HG02885 (cell line): ENCODE measurements around the gene EPHB1.
"Not testable (repeated sequence)": the region's sequence is repeated elsewhere in the genome, so short reads cannot be mapped to it uniquely, and the experiment has no call there.

Source experiments
- ATAC-seq: cut with Tn5 transposase; IDR thresholded peaks from one replicate; pipeline ENCODE4 v1.9.1; 2021; ENCODE audit warnings: mild to moderate bottlenecking; ENCODE audit not compliant: unreplicated experiment, poor library complexity

Gene EPHB1

GRCh38 chr3:134775831-134776230 is 19.2 kb upstream of the EPHB1 start:
- no peak for ATAC-seq

GRCh38 chr3:134776518-134776917 is 18.5 kb upstream of the EPHB1 start:
- no peak for ATAC-seq

DNA sequence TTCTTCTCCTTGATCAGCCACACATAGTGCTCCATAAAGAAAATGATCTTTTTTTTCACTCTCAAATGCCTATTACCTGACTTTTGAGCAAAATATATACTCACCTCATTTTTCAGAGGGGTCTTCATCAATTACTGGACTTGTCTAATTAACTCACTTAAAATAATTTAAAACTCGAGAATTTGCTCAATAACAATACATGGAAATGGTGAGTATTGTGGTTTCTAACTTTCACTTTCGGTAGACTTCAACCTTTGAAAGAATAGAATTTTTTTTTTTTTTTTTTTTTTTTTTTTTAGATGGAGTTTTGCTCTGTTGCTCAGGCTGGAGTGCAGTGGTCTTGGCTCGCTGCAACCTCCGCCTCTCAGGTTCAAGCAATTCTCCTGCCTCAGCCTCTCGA is 17.7 kb upstream of the EPHB1 start:
- ATAC-seq = no peak

DNA sequence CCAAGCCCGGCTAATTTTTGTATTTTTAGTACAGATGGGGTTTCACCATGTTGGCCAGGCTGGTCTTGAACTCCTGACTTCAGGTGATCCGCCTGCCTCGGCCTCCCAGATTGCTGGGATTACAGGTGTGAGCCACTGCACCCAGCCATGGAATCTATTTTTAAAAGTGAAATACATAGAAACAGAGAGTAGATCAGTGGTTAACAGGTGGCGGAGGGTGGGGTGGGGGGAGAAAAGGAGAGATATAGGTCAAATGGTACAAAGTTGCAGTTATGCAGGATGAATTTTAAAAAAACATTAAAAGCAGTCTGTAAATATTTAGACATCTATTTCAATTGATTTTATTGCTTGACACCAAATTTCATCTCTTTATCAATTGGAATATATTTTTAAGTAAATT is 6.8 kb upstream of the EPHB1 start:
- ATAC-seq = not testable (repeated sequence)

- no peak for ATAC-seq
Observed at GRCh38 chr3:134790065-134790464, 5.0 kb upstream of the EPHB1 start.

- ATAC-seq = no peak
Observed at GRCh38 chr3:134791992-134792391, 3.1 kb upstream of the EPHB1 start.

GRCh38 chr3:134792700-134793099 is 2.4 kb upstream of the EPHB1 start:
- no peak for ATAC-seq

- ATAC-seq = no peak
Observed at GRCh38 chr3:134793562-134793961, 1.5 kb upstream of the EPHB1 start.

GRCh38 chr3:134794323-134794722 is 737 bp upstream of the EPHB1 start:
- ATAC-seq = no peak

DNA sequence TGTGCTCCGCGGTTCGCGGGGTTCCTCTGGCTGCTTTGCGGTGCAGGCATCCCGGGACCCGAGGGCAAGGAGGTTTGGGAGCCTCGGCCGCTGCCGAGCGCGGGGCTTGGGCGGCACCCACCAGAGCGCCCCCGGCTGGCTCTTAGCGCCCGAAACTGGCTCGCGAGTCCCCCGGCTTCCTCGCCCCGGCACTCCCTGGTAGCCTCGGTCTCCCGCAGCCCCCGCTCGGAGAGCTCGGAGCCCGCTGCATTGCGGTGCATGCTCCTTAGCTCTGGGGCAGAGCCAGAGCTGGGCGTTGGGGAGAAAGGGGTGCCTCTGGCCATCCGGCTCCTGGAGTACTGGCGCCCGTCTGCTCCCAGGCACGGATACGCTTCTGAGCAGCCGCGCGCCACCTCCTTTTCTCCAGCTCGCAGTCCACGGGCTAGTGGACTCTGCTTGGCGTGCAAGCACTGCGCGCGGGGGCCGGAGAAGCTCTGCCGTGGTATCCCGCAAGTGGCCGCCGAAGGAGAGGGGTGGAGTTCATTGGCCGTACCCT is 753 bp downstream of the EPHB1 start:
- peak; percentile 3 for ATAC-seq

DNA sequence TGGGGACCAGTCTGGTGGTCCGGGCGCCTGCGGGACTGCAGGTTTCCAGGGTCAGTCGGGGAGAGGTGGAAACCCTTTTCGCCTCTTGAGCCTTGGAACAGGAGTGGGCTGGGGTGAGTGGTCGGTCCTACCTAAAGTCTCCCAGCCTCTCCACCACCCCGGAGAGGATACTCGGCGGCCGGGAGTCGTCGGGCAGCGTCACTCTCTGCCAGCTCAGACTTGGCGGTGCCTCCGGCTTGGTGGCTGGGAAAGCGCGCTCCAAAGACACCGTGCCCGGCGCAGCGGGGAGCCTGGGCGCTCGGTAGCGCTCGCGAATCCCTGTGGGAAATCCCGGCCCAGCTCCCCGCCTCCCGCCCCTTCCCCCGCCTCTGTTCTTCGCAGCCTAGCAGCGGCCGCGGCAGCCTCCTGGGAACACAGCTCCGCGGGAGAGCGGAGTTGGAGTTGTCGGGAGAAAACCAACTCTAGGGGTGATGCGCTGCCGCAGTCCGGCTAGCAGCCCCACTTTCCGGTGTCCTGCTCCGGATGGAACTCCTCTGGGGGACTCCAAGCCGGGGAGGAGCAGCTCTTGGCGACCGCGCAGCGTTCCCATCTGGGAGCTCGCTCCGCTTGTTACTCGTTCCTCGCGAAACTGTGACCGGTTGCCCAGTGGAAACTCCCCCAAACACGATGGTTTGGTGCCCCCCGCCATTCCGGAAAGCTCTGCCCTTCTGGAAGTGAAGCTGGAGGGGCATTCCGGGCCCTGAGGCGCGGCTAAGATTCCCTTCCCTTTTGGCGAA is 1.4 kb downstream of the EPHB1 start:
- ATAC-seq = no peak

- no peak for ATAC-seq
Observed at GRCh38 chr3:134797057-134797740, 2.1 kb downstream of the EPHB1 start.

GRCh38 chr3:134797741-134798451 is 2.8 kb downstream of the EPHB1 start:
- no peak for ATAC-seq

DNA sequence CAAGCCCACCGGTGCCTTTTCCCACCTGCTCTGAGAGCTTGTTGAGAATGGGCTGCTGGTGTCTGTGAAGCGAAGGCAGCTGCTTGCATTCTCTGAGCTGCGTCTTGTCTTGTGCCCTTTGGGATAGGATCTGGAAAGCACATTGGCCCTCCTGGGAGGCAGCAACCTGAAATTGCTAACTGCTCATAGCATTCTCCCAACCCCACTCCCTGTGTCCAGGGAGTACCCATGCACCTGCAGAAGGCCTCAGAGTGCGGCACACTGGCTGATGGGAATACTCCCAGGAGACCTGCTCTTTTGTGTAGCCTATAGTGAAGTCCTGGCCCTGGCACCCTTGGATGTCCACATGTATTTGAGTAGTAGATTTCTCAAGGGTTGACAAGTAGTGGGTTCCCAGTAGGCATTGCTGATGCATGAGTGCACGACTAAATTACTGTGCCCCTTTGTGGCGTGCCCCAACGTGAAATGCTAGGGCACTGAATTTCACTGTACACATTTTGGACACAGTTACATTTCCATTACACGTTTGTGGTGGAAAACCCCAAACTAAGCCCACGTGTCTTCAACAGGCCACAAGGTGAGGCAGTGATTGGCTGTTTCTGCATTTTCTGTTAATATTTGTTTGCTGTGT is 3.7 kb downstream of the EPHB1 start:
- ATAC-seq = no peak

DNA sequence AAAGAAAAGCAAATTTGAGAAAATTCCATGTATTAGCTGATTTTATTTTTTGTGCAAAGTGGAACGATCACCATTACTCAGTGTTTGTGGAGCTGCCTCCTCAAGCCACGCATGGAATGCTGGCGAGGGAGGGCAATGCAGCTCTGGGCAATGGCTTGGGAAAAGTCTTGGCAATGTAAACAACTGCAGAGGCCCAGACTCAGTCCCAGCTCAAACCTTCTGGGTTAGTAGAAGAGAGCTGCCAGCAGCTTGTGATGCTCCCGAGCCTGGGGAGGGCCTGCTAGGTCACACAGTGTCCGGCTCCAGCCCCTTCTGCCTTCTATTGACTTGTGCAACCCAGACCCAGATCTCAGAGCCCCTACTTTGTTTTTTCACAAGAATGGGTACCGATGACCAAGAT is 4.3 kb downstream of the EPHB1 start:
- ATAC-seq = no peak

DNA sequence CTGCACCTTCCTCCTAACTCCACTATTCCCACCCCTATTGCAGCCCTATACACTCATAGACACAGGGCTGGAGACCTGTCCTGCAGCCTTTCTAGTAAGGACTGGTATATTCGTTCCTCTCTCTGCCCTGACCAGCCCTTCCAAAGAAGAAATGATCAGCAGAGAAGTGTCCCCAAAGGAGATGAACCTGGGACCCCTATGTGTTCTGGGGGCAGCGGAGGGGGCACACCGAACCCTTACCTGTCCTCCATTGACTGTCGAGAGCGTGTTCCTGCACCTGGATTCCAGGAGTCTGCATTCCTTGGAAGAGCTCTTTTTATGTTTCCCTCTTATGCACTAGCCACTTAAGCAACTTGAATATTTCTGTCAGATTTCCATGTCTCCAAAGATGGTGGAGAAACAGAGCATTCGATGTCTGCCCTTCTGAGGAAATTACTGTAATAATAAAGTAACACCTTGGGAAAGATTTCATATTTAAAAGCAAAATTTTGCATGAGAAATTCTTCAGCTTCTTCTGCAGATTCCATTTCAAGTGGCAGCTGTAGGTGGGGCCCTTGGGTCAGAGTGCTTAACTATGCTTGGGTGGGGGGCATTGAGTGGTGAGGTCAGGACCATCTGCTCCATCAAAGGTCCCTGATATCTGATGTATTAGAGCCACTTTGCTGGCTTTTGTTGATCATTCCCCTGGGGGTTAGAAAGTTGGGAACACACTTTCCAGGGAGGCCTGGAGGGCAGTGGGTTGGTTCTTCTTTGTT is 6.3 kb downstream of the EPHB1 start:
- ATAC-seq = no peak

- ATAC-seq = no peak
Observed at GRCh38 chr3:134802428-134803050, 7.5 kb downstream of the EPHB1 start.

DNA sequence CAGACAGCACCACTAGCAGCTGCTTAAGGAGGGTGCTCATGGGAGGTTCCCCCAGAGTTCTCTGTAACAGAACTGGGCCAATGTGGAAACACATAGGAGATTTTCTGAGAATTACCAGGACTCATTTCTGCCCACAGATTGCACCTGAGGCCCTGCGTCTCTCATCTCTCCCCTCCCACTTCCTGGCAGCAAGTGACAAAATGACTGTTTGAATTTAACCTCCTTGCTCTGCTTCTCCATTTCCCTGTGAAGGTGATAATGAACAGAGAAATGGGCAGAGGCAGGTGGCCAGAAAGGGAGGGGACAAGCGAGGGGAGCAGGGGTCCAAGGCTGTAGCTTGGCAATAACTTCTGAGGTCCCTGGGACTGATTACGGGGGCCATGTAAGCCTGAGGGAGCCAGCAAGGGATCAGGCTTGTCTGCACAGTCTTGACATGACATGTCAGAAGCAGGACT is 8.0 kb downstream of the EPHB1 start:
- ATAC-seq = peak; percentile 77

DNA sequence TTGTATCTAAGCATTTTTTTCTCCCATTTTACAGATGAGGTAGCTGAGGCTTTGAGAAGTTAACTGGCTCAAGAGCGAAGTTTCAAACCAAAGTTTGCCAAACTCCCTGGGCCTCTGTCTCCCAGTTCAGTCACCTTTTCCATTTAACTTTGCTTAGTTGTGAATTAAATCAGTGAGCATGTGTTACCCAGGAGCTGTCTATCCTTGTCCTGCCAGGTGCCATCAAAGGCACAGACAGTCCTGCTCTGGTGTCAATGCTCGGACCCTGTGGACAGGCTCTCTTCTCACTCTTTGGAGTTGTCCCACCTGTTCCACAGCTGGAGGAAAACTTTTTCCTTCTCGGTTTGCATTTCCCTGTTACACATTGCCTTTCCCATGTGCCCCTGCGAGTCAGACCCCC is 8.6 kb downstream of the EPHB1 start:
- no peak for ATAC-seq
